HL-60 (cell line): ENCODE measurements around the gene YTHDF1.

Experiments
- CTCF ChIP-seq: IDR thresholded peaks from one replicate; pipeline ENCODE4 v1.5.1; 2011; ENCODE audit warnings: low read length, control low read depth, inconsistent platforms; ENCODE audit not compliant: insufficient read depth
- GABPA ChIP-seq: IDR thresholded peaks from 2 replicates; pipeline ENCODE4 v1.6.1; 2012; ENCODE audit warnings: low read depth
- POLR2AphosphoS5 ChIP-seq: IDR thresholded peaks from 2 replicates; pipeline ENCODE4 v1.6.1; 2012; ENCODE audit warnings: low read depth
- REST ChIP-seq: IDR thresholded peaks from 2 replicates; pipeline ENCODE4 v1.6.1; 2012; ENCODE audit warnings: low read depth; ENCODE audit not compliant: insufficient replicate concordance
- SPI1 ChIP-seq: IDR thresholded peaks from 2 replicates; pipeline ENCODE4 v1.6.1; 2012; ENCODE audit warnings: low read depth, mild to moderate bottlenecking, borderline replicate concordance

GRCh38 chr20:63163596-63164483 lies 52.1 kb downstream of the YTHDF1 start:
- TF ChIP-seq CTCF: no peak
- TF ChIP-seq REST: no peak
- no peak for TF ChIP-seq POLR2AphosphoS5
- TF ChIP-seq SPI1: no peak
- no peak for TF ChIP-seq GABPA
